Astrocyte (in vitro differentiated cells and primary cell): ENCODE measurements around the gene PNPLA3. TPM values are rescaled to one million over a fixed set of nuclear protein-coding genes. Genes with fewer than 3 reads are reported as not detected.

Source experiments
- DNase-seq: peaks from one replicate; pipeline ENCODE4 v3.0.0-alpha.2; 2010; ENCODE audit warnings: low read depth
- FAIRE-seq: peaks from 2 replicates; lab custom pipeline; 2011; peaks lifted over from hg19 to GRCh38; lab: Jason Lieb, UNC
- H2AFZ ChIP-seq: 2 replicates; pipeline ENCODE4 v1.6.0; 2012; ENCODE audit warnings: low read depth, low read length, inconsistent platforms
- H3K27ac ChIP-seq: 2 replicates; pipeline ENCODE4 v1.5.1; 2011; ENCODE audit warnings: low read depth, low read length, inconsistent platforms
- H3K27me3 ChIP-seq: 2 replicates; pipeline ENCODE4 v1.6.0; 2011; ENCODE audit warnings: low read length, inconsistent platforms; ENCODE audit not compliant: insufficient read depth
- H3K36me3 ChIP-seq: 2 replicates; pipeline ENCODE4 v1.5.1; 2011; ENCODE audit warnings: low read length, inconsistent platforms; ENCODE audit not compliant: insufficient read depth
- H3K4me1 ChIP-seq: 2 replicates; pipeline ENCODE4 v1.5.1; 2011; ENCODE audit warnings: low read length, inconsistent platforms; ENCODE audit not compliant: insufficient read depth
- H3K4me2 ChIP-seq: 2 replicates; pipeline ENCODE4 v1.6.0; 2012; ENCODE audit warnings: low read length, inconsistent platforms
- H3K4me3 ChIP-seq: 2 replicates; pipeline ENCODE4 v1.5.1; 2011; ENCODE audit warnings: low read depth, mild to moderate bottlenecking, low read length, inconsistent platforms; ENCODE audit not compliant: insufficient read depth
- H3K79me2 ChIP-seq: 2 replicates; pipeline ENCODE4 v1.6.0; 2012; ENCODE audit warnings: mild to moderate bottlenecking, low read length, inconsistent platforms; ENCODE audit not compliant: insufficient read depth
- H3K9ac ChIP-seq: 2 replicates; pipeline ENCODE4 v1.6.0; 2012; ENCODE audit warnings: mild to moderate bottlenecking, low read length, inconsistent platforms
- H3K9me3 ChIP-seq: 2 replicates; pipeline ENCODE4 v1.5.1; 2012; ENCODE audit warnings: low read depth, mild to moderate bottlenecking, low read length, inconsistent platforms; ENCODE audit not compliant: insufficient read depth
- H4K20me1 ChIP-seq: 2 replicates; pipeline ENCODE4 v1.6.0; 2012; ENCODE audit warnings: low read length, inconsistent platforms; ENCODE audit not compliant: insufficient read depth
- H3K27ac Mint-ChIP-seq: one replicate; pipeline ENCODE4 v1.8.0; 2021; ENCODE audit warnings: mild to moderate bottlenecking, mixed read lengths; ENCODE audit not compliant: unreplicated experiment
- H3K27me3 Mint-ChIP-seq: one replicate; pipeline ENCODE4 v1.8.0; 2021; ENCODE audit warnings: low read depth, mixed read lengths; ENCODE audit not compliant: unreplicated experiment
- H3K36me3 Mint-ChIP-seq: one replicate; pipeline ENCODE4 v1.8.0; 2021; ENCODE audit warnings: low read depth, mixed read lengths; ENCODE audit not compliant: unreplicated experiment
- H3K4me1 Mint-ChIP-seq: one replicate; pipeline ENCODE4 v1.8.0; 2021; ENCODE audit warnings: low read depth, mixed read lengths; ENCODE audit not compliant: unreplicated experiment
- H3K4me3 Mint-ChIP-seq: one replicate; pipeline ENCODE4 v1.8.0; 2021; ENCODE audit warnings: mild to moderate bottlenecking, moderate library complexity, mixed read lengths; ENCODE audit not compliant: unreplicated experiment
- H3K9me3 Mint-ChIP-seq: one replicate; pipeline ENCODE4 v1.8.0; 2021; ENCODE audit warnings: mild to moderate bottlenecking, mixed read lengths; ENCODE audit not compliant: unreplicated experiment
- CTCF ChIP-seq: IDR thresholded peaks from 2 replicates; pipeline ENCODE4 v1.5.1; 2011; ENCODE audit warnings: low read depth, mild to moderate bottlenecking, inconsistent platforms, low read length, moderate library complexity; ENCODE audit not compliant: insufficient read depth
- EZH2 ChIP-seq: IDR thresholded peaks from 2 replicates; pipeline ENCODE4 v1.6.1; 2012; ENCODE audit warnings: mild to moderate bottlenecking, low read length, inconsistent platforms; ENCODE audit not compliant: insufficient read depth
- total RNA-seq: library from RNA; stranded (reverse); gene quantifications from 2 replicates; pipeline ENCODE4 v1.2.1, GENCODE V29; 2021

PNPLA3 gene
- total RNA-seq, 1 donor from 2014 or later, result 10.8 TPM

- H3K4me2 ChIP-seq, result peak overlapping the region; percentile 97
- Mint-ChIP-seq H3K36me3 (peaks cover 4% of the 10 kb centered on the region), H3K27ac (peak overlapping the region; percentile 87), H3K4me1 (peaks cover 12% of the 10 kb centered on the region), H3K9me3 (no peaks in the 10 kb centered on the region), H3K4me3 (peak overlapping the region; percentile 100), H3K27me3 (no peaks in the 10 kb centered on the region)
- H3K27me3 ChIP-seq, result no peaks in the 10 kb centered on the region
- no peaks in the 10 kb centered on the region for H3K9me3 ChIP-seq
- FAIRE-seq, result no peak
- no peak for TF ChIP-seq CTCF
- no peak for TF ChIP-seq EZH2
- peak overlapping the region; percentile 78 for H3K27ac ChIP-seq
- peaks cover 34% of the 10 kb centered on the region for H4K20me1 ChIP-seq
- H3K9ac ChIP-seq, result peak overlapping the region; percentile 92
- no peaks in the 10 kb centered on the region for H3K36me3 ChIP-seq
- H3K4me3 ChIP-seq, result peak overlapping the region; percentile 88
- H3K4me1 ChIP-seq, result peaks cover 12% of the 10 kb centered on the region
- DNase-seq, result peak; percentile 16
- H3K79me2 ChIP-seq, result peaks cover 62% of the 10 kb centered on the region
- peak overlapping the region; percentile 90 for H2AFZ ChIP-seq
Observed at GRCh38 chr22:43955883-43956782, 32.5 kb downstream of the PNPLA3 start.

GRCh38 chr22:43956805-43957463 lies 33.3 kb downstream of the PNPLA3 start:
- Histone ChIP-seq H3K9me3 (no peaks in the 10 kb centered on the region), H3K27ac (no peak overlapping the region), H4K20me1 (peaks cover 38% of the 10 kb centered on the region), H3K79me2 (peaks cover 70% of the 10 kb centered on the region), H3K27me3 (no peaks in the 10 kb centered on the region), H3K4me1 (peaks cover 12% of the 10 kb centered on the region), H3K4me2 (peak overlapping the region; percentile 97), H3K36me3 (no peaks in the 10 kb centered on the region), H3K9ac (no peak overlapping the region), H2AFZ (no peak overlapping the region), H3K4me3 (no peak overlapping the region)
- Mint-ChIP-seq H3K4me3 (peak overlapping the region; percentile 100), H3K9me3 (no peaks in the 10 kb centered on the region), H3K27ac (no peak overlapping the region), H3K4me1 (peaks cover 12% of the 10 kb centered on the region), H3K36me3 (peaks cover 3% of the 10 kb centered on the region), H3K27me3 (no peaks in the 10 kb centered on the region)
- no peak for TF ChIP-seq CTCF
- TF ChIP-seq EZH2, result no peak
- no peak for DNase-seq
- no peak for FAIRE-seq
